Right renal cortex interstitium (tissue), 3 donors: ENCODE measurements around the gene TMEM222. TPM values are rescaled to one million over a fixed set of nuclear protein-coding genes. Genes with fewer than 3 reads are reported as not detected.
"Not testable (repeated sequence)": the region's sequence is repeated elsewhere in the genome, so short reads cannot be mapped to it uniquely, and the experiment has no call there.

Source experiments
- DNase-seq, 3 donors: peaks; one replicate each; pipeline ENCODE4 v3.0.0-alpha.2; 2013; ENCODE audit warnings: low read depth in 3 of 3, low spot score in 2 of 3
- polyA plus RNA-seq, 3 donors: library from polyadenylated mRNA; unstranded; fragments of 120-200 nt; gene quantifications; one replicate each; pipeline ENCODE4 v1.2.1, GENCODE V29; 2013; ENCODE audit not compliant: insufficient read length in 3 of 3

Gene TMEM222
- polyA plus RNA-seq, result 10 to 100 TPM; 37.5 to 39.0 (median 39.0) TPM

GRCh38 chr1:27321813-27322568, at the start of gene TMEM222:
Gene TMEM222, plus strand, starts transcription at chr1:27322163. Its CDS starts 35 bp downstream, at chr1:27322198.
- DNase-seq, result peak; percentile 75 to 94 (median 88)

GRCh38 chr1:27274204-27274603, 47.8 kb upstream of the TMEM222 start:
- no peak for DNase-seq

- no peak for DNase-seq
These were observed 46.3 kb upstream of the TMEM222 start for GRCh38 chr1:27275696-27276095.

GRCh38 chr1:27284425-27285273, 37.3 kb upstream of the TMEM222 start:
- DNase-seq, result peak in 2 of 3 donors; percentile 54 to 69

GRCh38 chr1:27285274-27285660, 36.7 kb upstream of the TMEM222 start:
- no peak for DNase-seq

GRCh38 chr1:27285821-27286220, 36.1 kb upstream of the TMEM222 start:
- DNase-seq, result not testable (repeated sequence)

GRCh38 chr1:27289125-27289524, 32.8 kb upstream of the TMEM222 start:
- DNase-seq, result not testable (repeated sequence)

GRCh38 chr1:27290581-27290980, 31.4 kb upstream of the TMEM222 start:
- no peak for DNase-seq

GRCh38 chr1:27292106-27292505, 29.9 kb upstream of the TMEM222 start:
- no peak for DNase-seq

- no peak for DNase-seq
These were observed 28.0 kb upstream of the TMEM222 start for GRCh38 chr1:27293915-27294314.

- no peak for DNase-seq
These were observed 25.1 kb upstream of the TMEM222 start for GRCh38 chr1:27296773-27297291.

GRCh38 chr1:27297903-27298302, 24.1 kb upstream of the TMEM222 start:
- DNase-seq, result no peak

- DNase-seq, result no peak
These were observed 23.2 kb upstream of the TMEM222 start for GRCh38 chr1:27298632-27299384.

GRCh38 chr1:27299385-27300271, 22.3 kb upstream of the TMEM222 start:
- no peak for DNase-seq

GRCh38 chr1:27300341-27301051, 21.5 kb upstream of the TMEM222 start:
- DNase-seq, result peak; percentile 82 to 83 (median 82)

GRCh38 chr1:27301052-27301422, 20.9 kb upstream of the TMEM222 start:
- DNase-seq, result no peak

- DNase-seq, result no peak
These were observed 20.3 kb upstream of the TMEM222 start for GRCh38 chr1:27301582-27302199.

- no peak for DNase-seq
These were observed 19.4 kb upstream of the TMEM222 start for GRCh38 chr1:27302612-27303011.

- DNase-seq, result no peak
These were observed 18.5 kb upstream of the TMEM222 start for GRCh38 chr1:27303509-27303908.
